Uterus (tissue), 4 donors: ENCODE data around the gene CELSR3. TPM values are rescaled to one million over a fixed set of nuclear protein-coding genes. Genes with fewer than 3 reads are reported as not detected.

Experiments used
- DNase-seq, 2 donors: peaks; one replicate each; pipeline ENCODE4 v3.0.0-alpha.2; 2019 to 2020
- H3K27ac ChIP-seq, 2 donors: fragments of 200-600 bp; sonication (generic); 1 replicate in 1 of 2; 2 replicates in 1 of 2; pipeline ENCODE4 v1.5.1; 2016 to 2018
- H3K27me3 ChIP-seq, 2 donors: fragments of 200-600 bp; sonication (generic); one replicate each; pipeline ENCODE4 v1.5.1; 2018 to 2019; ENCODE audit warnings: control low read depth in 1 of 2
- H3K36me3 ChIP-seq, 2 donors: fragments of 200-600 bp; sonication (generic); one replicate each; pipeline ENCODE4 v1.5.1; 2019; ENCODE audit warnings: control low read depth in 1 of 2
- H3K4me1 ChIP-seq, 2 donors: fragments of 200-600 bp; sonication (generic); one replicate each; pipeline ENCODE4 v1.5.1; 2018 to 2019; ENCODE audit warnings: control low read depth in 1 of 2
- H3K4me3 ChIP-seq, 2 donors: fragments of 200-600 bp; sonication (generic); 1 replicate in 1 of 2; 2 replicates in 1 of 2; pipeline ENCODE4 v1.5.1; 2018 to 2019; ENCODE audit warnings: mild to moderate bottlenecking in 1 of 2
- H3K9me3 ChIP-seq, 2 donors: fragments of 200-600 bp; sonication (generic); one replicate each; pipeline ENCODE4 v1.5.1; 2019; ENCODE audit warnings: control low read depth in 1 of 2
- CTCF ChIP-seq, 4 experiments: fragments of 200-600 bp in 2 of 4; fragments of 450-650 bp in 2 of 4; sonication (generic) in 2 of 4; IDR thresholded peaks; one replicate each; pipeline ENCODE4 v1.5.1; 2016 to 2019; ENCODE audit warnings: antibody characterized with exemption in 4 of 4, mild to moderate bottlenecking in 2 of 4, moderate library complexity in 1 of 4
- POLR2A ChIP-seq, 2 donors: fragments of 450-650 bp; IDR thresholded peaks; one replicate each; pipeline ENCODE4 v1.6.1; 2016; ENCODE audit warnings: antibody characterized with exemption in 2 of 2, mild to moderate bottlenecking in 1 of 2, moderate library complexity in 1 of 2
- intact Hi-C: fragments of 100-400 bp; cut with DNase I; formaldehyde crosslinking; loops from one replicate; pipeline ENCODE4 v1.15.1; 2023; ENCODE audit warnings: low total_unique reads
- total RNA-seq, 4 donors: library from RNA; depleted of rRNA in 3 of 4; stranded (reverse); fragments of >200 nt in 3 of 4; gene quantifications; one replicate each; pipeline versions ENCODE4 v1.1.0 to v1.2.4, GENCODE V29; 2014 to 2023
- donor health status: DM: yes; HTN: yes; CAD: no.

Gene CELSR3
- total RNA-seq, 4 donors from 2014 or later, result under 0.01 to 3.4 (median 1.3) TPM; not detected in 1

- TF ChIP-seq POLR2A (IDR thresholded peaks at IDR 0.05) (no peak), CTCF (IDR thresholded peaks at IDR 0.05) (no peak)
- Histone ChIP-seq H3K9me3 (no peaks in the 10 kb centered on the region), H3K36me3 (no peaks in the 10 kb centered on the region), H3K4me3 (no peak overlapping the region), H3K27ac (no peak overlapping the region), H3K27me3 (no peaks in the 10 kb centered on the region), H3K4me1 (no peaks in the 10 kb centered on the region)
- DNase-seq, result no peak
- intact Hi-C loops, result no loop called here
Measured at GRCh38 chr3:48650723-48651122, 12.0 kb downstream of the CELSR3 start.

- TF ChIP-seq POLR2A (IDR thresholded peaks at IDR 0.05) (no peak), CTCF (IDR thresholded peaks at IDR 0.05) (no peak)
- H3K9me3 ChIP-seq, result no peaks in the 10 kb centered on the region
- no peak for DNase-seq
- H3K27me3 ChIP-seq, result no peaks in the 10 kb centered on the region
- no peak overlapping the region for H3K27ac ChIP-seq
- H3K4me3 ChIP-seq, result no peak overlapping the region
- intact Hi-C loops, result no loop called here
- no peaks in the 10 kb centered on the region for H3K36me3 ChIP-seq
- H3K4me1 ChIP-seq, result no peaks in the 10 kb centered on the region
Measured at GRCh38 chr3:48648188-48648850, 14.4 kb downstream of the CELSR3 start.

GRCh38 chr3:48647714-48648113 lies 15.0 kb downstream of the CELSR3 start:
- intact Hi-C loops, result no loop called here
- TF ChIP-seq CTCF (IDR thresholded peaks at IDR 0.05), result no peak

GRCh38 chr3:48644898-48645760 lies 17.6 kb downstream of the CELSR3 start:
- H3K27ac ChIP-seq, result no peak overlapping the region
- no peak overlapping the region for H3K4me3 ChIP-seq
- no peak for DNase-seq
- no peaks in the 10 kb centered on the region for H3K36me3 ChIP-seq
- no peaks in the 10 kb centered on the region for H3K9me3 ChIP-seq
- no peak for TF ChIP-seq CTCF (IDR thresholded peaks at IDR 0.05)
- H3K27me3 ChIP-seq, result no peaks in the 10 kb centered on the region
- no peaks in the 10 kb centered on the region for H3K4me1 ChIP-seq
- intact Hi-C loops, result no loop called here

More at GRCh38 chr3:48647714-48648113, 15.0 kb downstream of the CELSR3 start:
- Histone ChIP-seq H3K4me1 (no peaks in the 10 kb centered on the region), H3K27ac (no peak overlapping the region), H3K36me3 (no peaks in the 10 kb centered on the region), H3K9me3 (no peaks in the 10 kb centered on the region), H3K4me3 (no peak overlapping the region), H3K27me3 (no peaks in the 10 kb centered on the region)
- no peak for DNase-seq

- Histone ChIP-seq H3K27me3 (no peaks in the 10 kb centered on the region), H3K4me1 (no peaks in the 10 kb centered on the region), H3K4me3 (no peak overlapping the region), H3K9me3 (no peaks in the 10 kb centered on the region), H3K27ac (no peak overlapping the region), H3K36me3 (no peaks in the 10 kb centered on the region)
- TF ChIP-seq POLR2A (IDR thresholded peaks at IDR 0.05) (no peak), CTCF (IDR thresholded peaks at IDR 0.05) (no peak)
- no peak for DNase-seq
- intact Hi-C loops, result no loop called here
Measured at GRCh38 chr3:48642605-48643004, 20.1 kb downstream of the CELSR3 start.
